ENCODE data around the gene TSPAN16.
"Not testable (repeated sequence)": the region's sequence is repeated elsewhere in the genome, so short reads cannot be mapped to it uniquely, and the experiment has no call there.

TSPAN16 gene

GRCh38 chr19:11269408-11269807, 26.6 kb upstream of the TSPAN16 start:
- no peak for DNase-seq

GRCh38 chr19:11273296-11273695, 22.7 kb upstream of the TSPAN16 start:
- no peak for DNase-seq

- no peak for DNase-seq
These were observed 22.0 kb upstream of the TSPAN16 start for GRCh38 chr19:11273989-11274388.

GRCh38 chr19:11274533-11275086, 21.4 kb upstream of the TSPAN16 start:
- no peak for DNase-seq

GRCh38 chr19:11278670-11279069, 17.3 kb upstream of the TSPAN16 start:
- DNase-seq: no peak

GRCh38 chr19:11279505-11280236, 16.3 kb upstream of the TSPAN16 start:
- peak; percentile 48 for DNase-seq

GRCh38 chr19:11281356-11282049, 14.5 kb upstream of the TSPAN16 start:
- DNase-seq: no peak

- no peak for DNase-seq
These were observed 11.4 kb upstream of the TSPAN16 start for GRCh38 chr19:11284515-11284914.

- no peak for DNase-seq
These were observed 9.5 kb upstream of the TSPAN16 start for GRCh38 chr19:11286312-11286974.

- no peak for DNase-seq
These were observed 7.6 kb upstream of the TSPAN16 start for GRCh38 chr19:11288349-11288748.

GRCh38 chr19:11290256-11290655, 5.7 kb upstream of the TSPAN16 start:
- DNase-seq: no peak

GRCh38 chr19:11291415-11291814, 4.5 kb upstream of the TSPAN16 start:
- DNase-seq: no peak

GRCh38 chr19:11291991-11292390, 4.0 kb upstream of the TSPAN16 start:
- DNase-seq: no peak

- peak; percentile 81 for DNase-seq
These were observed 2.2 kb upstream of the TSPAN16 start for GRCh38 chr19:11293433-11294389.

- no peak for DNase-seq
These were observed 780 bp upstream of the TSPAN16 start for GRCh38 chr19:11295180-11295579.

- no peak for DNase-seq
These were observed 304 bp downstream of the TSPAN16 start for GRCh38 chr19:11296264-11296663.

- no peak for DNase-seq
These were observed 4.2 kb downstream of the TSPAN16 start for GRCh38 chr19:11299946-11300810.

- no peak for DNase-seq
These were observed 4.8 kb downstream of the TSPAN16 start for GRCh38 chr19:11300811-11301120.

GRCh38 chr19:11304936-11305335, 9.0 kb downstream of the TSPAN16 start:
- no peak for DNase-seq

GRCh38 chr19:11306337-11306736, 10.4 kb downstream of the TSPAN16 start:
- DNase-seq: no peak

GRCh38 chr19:11320278-11320995, 24.5 kb downstream of the TSPAN16 start:
- DNase-seq: not testable (repeated sequence)
